UCSD-AML1 (cell line): ENCODE measurements around the gene EDEM3.

Source experiments
- DNase-seq: peaks from one replicate; lab custom pipeline; 2025; ENCODE audit not compliant: unreplicated experiment; lab: John Stamatoyannopoulos, UW

Gene EDEM3

DNA sequence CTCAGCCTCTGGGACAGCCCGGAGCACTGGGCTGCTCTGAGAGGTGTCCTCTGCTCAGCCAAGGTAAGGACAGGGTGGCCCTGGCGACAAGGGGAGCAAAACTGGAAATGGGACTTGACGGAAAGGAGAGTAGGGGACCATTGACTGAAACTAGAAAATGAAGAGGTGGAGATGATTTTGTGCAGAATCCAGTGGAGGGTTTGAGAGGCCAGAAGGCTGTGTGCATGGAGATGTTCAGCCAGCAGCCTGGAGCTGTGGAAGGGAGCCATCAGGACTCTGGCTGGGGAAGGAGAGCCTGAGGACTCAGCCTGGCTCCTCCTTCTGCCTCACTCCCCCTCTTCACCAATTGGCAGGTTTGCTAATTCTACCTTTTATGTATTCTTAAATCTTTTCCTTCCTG is 114.2 kb downstream of the EDEM3 start:
- no peak for DNase-seq
